ENCODE measurements around the gene PHF13.

PHF13 gene

GRCh38 chr1:6601923-6602668 is 11.4 kb upstream of the PHF13 start:
- DNase-seq (ENCODE audit: low read depth in 2 of 2), result no peak

GRCh38 chr1:6602669-6603237 is 10.8 kb upstream of the PHF13 start, which contains the start of gene KLHL21:
Gene KLHL21, minus strand, starts transcription at chr1:6602869. Its CDS starts 52 bp downstream, at chr1:6602817.
- peak; percentile 71 to 81 for DNase-seq (ENCODE audit: low read depth in 2 of 2)

DNA sequence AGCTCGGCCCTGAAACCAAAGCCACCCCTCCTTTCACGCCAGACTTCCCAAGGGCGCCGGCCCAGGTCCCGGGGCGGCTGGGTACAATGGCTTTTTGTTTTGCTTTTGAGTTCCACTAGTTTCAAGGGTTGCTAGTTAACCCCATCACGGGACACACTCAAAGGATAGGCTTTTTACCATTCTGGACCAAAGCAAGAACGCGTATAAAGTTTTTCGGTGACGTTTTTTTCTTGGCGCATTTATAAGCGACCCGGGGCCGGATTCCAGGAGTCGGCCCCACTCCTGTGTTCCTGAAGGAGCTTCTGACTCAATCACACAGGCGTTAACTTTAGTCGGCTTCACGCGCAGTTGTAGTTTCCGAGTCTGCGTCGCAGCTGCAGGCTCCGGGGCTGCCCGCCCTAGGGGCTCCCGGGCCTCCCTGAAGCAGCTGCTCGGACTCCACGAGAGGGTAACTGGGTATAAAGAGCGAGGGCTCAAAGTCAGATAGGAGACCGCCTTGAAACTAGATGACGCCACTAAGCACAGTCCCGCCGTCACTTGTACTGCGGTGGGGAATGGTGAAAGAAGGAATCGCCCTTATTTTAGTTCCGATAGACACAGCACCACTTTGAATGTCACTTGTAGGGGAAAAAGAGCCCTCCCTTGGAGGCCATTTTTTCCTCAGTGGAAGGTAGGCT is 10.2 kb upstream of the PHF13 start:
- peak in 1 of 2 experiments; percentile 44 for DNase-seq (ENCODE audit: low read depth in 2 of 2)

GRCh38 chr1:6603915-6604558 is 9.5 kb upstream of the PHF13 start:
- DNase-seq (ENCODE audit: low read depth in 2 of 2), result no peak

DNA sequence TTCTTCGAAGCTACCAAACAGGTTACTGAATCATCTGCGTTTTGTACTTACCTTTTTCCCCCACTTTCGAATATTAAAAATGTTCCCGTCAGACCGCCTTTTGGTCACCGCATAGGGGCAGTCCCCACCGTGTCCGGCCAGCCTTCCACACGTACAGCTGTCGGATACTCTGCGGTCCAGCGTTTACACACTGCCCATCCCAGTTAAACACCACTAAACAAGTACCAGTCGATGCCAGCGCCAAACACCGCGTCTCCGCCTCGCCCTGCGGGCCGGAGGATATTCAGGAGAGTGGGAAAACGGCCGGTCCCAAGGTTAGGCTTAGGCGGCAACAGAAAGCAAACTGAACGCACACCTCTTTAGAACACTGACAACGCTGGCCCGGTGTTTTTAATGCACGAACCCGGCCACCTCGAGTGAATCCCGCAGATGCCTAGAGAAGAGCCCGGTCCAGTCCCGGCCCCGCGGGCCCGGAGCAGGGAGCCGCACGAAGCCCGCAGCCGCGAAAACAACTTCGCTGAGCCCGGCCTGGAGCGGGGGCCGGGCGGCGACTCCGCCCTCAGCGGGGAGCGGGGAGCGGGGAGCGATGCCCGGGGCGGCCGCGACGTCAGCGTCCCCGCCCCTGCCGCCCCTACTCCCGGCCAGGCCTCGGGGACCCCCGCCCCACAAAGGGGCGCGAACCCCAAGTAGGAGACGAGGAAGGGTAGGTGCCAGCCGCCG is 730 bp upstream of the PHF13 start:
- no peak for DNase-seq (ENCODE audit: low read depth in 2 of 2)

DNA sequence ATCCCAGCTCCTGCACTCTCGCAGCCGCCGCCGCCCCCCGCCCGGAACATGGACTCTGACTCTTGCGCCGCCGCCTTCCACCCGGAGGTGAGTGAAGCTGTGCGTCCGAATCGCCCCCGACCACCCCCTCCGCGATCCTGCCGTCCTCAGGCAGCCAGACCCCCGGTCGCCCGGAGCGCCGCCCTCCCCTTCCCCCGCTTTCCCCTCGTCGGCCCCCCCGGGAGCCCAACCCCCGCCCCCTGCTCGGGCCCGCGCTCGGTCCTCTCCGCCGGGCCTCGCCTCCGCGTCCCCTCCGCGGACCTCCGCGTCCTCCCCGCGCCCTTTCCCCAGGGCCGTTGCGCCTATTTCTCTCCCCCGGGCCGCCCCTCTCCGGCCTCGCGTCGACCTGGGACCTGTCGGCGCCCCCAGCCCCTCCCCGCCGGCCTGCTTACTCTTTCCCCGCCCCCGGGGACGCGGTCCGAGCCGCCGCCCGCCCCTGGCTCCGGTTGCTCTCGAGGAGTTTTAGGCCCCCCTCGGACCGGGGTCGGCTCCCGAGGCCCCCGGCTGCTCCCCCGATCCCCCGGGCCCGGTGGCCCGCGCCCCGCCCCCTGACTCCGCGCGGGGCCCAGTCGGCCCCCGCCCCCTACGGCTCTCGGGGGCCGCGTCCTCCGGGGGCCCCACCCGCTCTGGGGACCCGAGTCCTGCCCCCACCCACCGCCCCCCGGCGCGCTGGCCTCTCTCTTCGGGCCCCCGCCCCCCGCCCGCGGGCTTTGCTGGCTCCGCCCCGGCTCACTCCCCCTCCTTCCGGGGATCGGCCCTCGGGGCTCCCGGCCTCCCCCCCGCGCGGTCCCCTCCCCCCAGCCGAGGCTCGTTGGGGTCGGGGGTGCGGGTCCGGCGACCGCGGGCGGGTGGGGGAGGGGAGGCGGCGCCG is 743 bp downstream of the PHF13 start:
- DNase-seq (ENCODE audit: low read depth in 2 of 2), result peak in 1 of 2 experiments; percentile 40

DNA sequence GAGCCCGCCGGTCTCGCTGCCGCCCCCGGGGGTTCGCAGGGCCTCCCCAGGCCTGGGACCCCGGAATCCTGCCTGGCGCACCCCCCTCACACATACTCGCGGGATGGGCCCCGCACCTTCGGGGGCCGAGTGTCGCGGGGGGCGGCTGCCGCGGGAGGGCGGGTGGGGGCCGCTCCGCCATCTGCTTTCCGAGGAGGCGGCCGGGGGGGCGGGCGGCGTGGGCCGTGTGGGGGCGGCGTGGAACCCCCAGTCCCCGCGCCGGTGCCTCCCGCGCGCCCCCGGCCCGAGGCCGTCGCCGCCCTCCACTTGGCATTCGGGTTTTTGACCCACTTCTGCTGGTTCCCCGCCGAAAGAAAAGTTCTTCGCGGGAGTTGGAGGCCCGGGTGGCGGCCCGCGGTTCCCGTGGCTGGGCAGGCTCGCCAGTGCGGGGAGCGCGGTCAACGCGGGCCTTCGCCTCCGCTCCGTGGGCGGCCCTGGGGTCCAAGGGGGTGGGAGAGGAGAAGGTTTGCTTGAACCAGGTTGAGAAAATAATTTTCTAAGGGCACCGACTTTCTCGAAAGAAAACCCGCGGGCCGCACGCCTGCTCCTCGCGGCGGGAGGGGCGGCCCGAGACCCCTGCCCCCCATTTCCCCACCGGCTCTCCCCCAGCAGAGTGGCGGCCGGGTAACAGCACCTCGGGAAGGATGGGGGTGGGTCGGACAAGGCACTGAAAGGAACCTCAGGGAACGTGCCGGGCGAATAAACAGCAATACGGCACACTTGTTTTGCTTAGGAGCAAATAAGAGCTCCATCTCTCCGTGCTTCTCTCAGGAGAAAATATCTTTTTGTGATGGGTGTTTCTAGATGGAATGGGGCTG is 1.6 kb downstream of the PHF13 start:
- DNase-seq (ENCODE audit: low read depth in 2 of 2), result no peak

GRCh38 chr1:6619045-6619444 is 5.5 kb downstream of the PHF13 start:
- no peak for DNase-seq (ENCODE audit: low read depth in 2 of 2)

DNA sequence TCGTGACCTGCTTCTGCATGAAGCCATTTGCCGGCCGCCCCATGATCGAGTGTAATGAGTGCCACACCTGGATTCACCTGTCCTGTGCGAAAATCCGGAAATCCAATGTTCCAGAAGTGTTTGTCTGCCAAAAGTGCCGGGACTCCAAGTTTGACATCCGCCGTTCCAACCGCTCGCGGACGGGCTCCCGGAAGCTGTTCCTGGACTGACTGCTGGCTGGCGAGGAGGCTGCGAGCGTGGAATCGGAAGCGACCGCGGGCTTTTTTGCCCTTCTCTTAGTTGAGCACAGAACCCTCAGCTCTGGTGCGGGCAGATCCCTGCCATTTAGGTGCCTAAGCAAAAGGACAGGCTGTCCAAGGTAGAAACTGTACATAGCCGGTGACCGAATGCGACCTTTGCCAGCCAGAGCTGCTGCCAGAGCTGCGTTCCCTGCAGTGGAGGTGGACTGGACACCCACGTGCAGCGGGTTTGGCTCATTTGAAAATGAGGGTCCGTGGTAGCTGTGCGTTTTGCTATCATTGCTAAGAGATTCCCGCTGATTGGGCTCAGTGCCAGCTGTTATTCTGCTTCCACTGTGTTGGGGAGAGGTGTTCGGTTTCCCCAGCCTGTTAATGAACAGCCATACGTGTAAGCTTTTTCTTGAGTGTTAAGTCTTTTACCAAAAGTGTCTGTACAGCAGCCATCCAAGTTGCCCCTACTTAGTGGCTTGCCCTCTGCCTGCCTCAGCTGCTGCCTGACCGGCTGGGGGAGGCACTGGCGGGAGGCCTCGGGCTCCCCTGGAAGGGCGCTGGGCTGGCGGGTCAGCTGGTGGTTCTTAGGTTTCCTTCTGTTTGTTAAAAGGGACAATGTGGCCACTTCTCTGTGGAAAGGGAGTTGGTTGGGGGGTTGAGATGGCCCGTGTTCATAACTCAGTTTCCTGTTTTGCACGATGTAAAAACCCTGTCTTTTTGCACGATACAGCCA is 8.2 kb downstream of the PHF13 start:
- DNase-seq (ENCODE audit: low read depth in 2 of 2), result no peak

- DNase-seq (ENCODE audit: low read depth in 2 of 2), result no peak
Measured at GRCh38 chr1:6622396-6623152, 9.0 kb downstream of the PHF13 start.

- DNase-seq (ENCODE audit: low read depth in 2 of 2), result no peak
Measured at GRCh38 chr1:6623269-6623965, 9.9 kb downstream of the PHF13 start.

DNA sequence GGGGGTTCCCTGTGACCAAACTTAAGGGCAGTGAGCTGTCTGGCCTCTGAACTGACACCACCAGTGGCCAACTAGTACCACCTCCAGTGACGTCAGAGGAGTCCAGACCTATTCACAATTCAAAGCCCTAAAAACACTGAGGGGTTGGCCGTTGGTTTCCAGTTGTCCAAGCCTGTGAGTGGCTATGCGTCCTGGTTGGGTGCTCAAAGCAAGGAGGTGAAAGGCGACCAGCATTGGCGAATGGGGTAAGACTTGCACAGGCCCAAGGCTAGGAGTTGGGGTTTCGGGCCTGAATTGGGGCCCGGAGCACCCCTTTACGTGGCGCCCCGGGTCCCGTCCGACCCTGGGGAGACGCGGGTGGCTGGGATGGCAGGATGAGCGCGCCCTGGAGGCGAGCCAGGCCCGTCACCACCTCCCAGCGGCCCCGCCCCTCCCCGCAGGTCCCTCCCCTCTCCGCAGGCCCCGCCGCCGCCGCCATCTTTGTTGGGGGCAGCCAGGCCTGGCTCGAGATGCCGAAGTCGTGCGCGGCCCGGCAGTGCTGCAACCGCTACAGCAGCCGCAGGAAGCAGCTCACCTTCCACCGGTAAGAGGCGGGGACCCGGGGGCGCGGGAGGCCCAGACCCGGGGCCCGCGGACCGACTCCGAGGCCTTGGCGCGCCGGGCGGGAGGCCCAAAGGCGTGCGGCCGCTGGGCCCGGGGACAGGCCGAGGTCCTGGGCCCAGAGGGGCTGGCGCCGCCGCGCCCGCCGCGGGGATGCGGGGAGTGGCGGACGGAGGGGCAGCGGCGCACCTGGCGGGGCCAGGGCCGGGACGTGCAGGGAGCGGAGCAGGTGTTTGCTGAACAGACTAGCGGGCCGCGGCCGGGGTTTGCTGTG is 11.4 kb downstream of the PHF13 start, which contains the start of gene THAP3:
Gene THAP3 (plus strand): TSS at position 159 of the 874 bp plus-strand sequence. CDS start 351 bp downstream, at position 510.
- peak; percentile 79 to 85 for DNase-seq (ENCODE audit: low read depth in 2 of 2)

- peak in 1 of 2 experiments; percentile 16 for DNase-seq (ENCODE audit: low read depth in 2 of 2)
Measured at GRCh38 chr1:6625584-6626149, 12.1 kb downstream of the PHF13 start.

DNA sequence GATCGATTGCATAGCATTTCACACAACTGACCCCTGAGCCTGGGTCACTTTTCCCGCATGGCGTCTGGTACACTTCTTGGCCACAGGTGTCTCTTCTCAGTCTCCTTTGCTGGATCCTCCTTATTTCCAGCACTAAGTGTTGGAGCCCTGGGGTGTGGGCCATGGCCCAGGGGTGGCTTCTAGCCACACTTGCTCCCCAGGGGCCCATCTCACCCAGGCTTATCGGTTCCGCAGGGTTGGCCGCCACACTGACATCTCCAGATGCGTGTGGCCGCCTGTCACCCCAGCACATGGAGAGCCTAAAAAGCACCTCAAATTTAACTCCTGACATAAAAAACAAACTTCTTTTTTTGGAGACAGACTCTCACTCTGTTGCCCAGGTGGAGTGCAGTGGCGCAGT is 13.5 kb downstream of the PHF13 start:
- no peak for DNase-seq (ENCODE audit: low read depth in 2 of 2)

GRCh38 chr1:6627841-6628545 is 14.5 kb downstream of the PHF13 start:
- no peak for DNase-seq (ENCODE audit: low read depth in 2 of 2)

All from stimulated activated CD4-positive, alpha-beta T cell treated with anti-CD3 and anti-CD28 coated beads, Interleukin-12 subunit alpha, Interleukin-12 subunit beta, amount 100 ng/mL, for 24 hours (primary cell).